Peyer's patch (tissue), 4 donors: ENCODE data around the gene ZFHX3. TPM values are rescaled to one million over a fixed set of nuclear protein-coding genes. Genes with fewer than 3 reads are reported as not detected.
A peak's percentile ranks its signal among the peaks of the same experiment; 100 is the strongest.

Experiments
- DNase-seq, 3 donors: peaks; one replicate each; pipeline ENCODE4 v3.0.0-alpha.2; 2017 to 2019
- H3K27ac ChIP-seq, 4 donors: fragments of 200-600 bp; sonication (generic); one replicate each; pipeline ENCODE4 v1.5.1; 2016 to 2019
- H3K27me3 ChIP-seq, 2 donors: fragments of 200-600 bp; sonication (generic); one replicate each; pipeline ENCODE4 v1.5.1; 2019
- H3K36me3 ChIP-seq, 3 donors: fragments of 200-600 bp; sonication (generic); one replicate each; pipeline ENCODE4 v1.5.1; 2016 to 2019
- H3K4me1 ChIP-seq, 4 donors: fragments of 200-600 bp; sonication (generic); one replicate each; pipeline ENCODE4 v1.5.1; 2016 to 2019
- H3K4me3 ChIP-seq, 4 donors: fragments of 200-600 bp; sonication (generic); 1 replicate in 3 of 4; 2 replicates in 1 of 4; pipeline ENCODE4 v1.5.1; 2016 to 2019; ENCODE audit warnings: mild to moderate bottlenecking in 1 of 4
- H3K9me3 ChIP-seq, 4 donors: fragments of 200-600 bp; sonication (generic); one replicate each; pipeline ENCODE4 v1.5.1; 2016 to 2019; ENCODE audit warnings: mild to moderate bottlenecking in 1 of 4
- POLR2A ChIP-seq, 2 donors: fragments of 450-650 bp; IDR thresholded peaks; one replicate each; pipeline ENCODE4 v1.5.1; 2017; ENCODE audit warnings: antibody characterized with exemption in 2 of 2, mild to moderate bottlenecking in 2 of 2, moderate library complexity in 2 of 2
- total RNA-seq, 4 donors: library from RNA; depleted of rRNA; stranded (reverse); fragments of >200 nt; gene quantifications; one replicate each; pipeline ENCODE4 v1.1.0, GENCODE V29; 2016
- TF ChIP-seq, protein P1 (sequence below), 6 experiments: fragments of 450-650 bp in 4 of 6; fragments of 200-600 bp in 2 of 6; sonication (generic) in 1 of 6; IDR thresholded peaks; one replicate each; pipeline ENCODE4 v1.5.1; 2017 to 2019; ENCODE audit warnings: antibody characterized with exemption in 6 of 6, mild to moderate bottlenecking in 3 of 6, moderate library complexity in 1 of 6

The ZFHX3 gene
- total RNA-seq, 4 donors from 2014 or later: 6.3 to 39.6 (median 14.6) TPM

- H3K27ac ChIP-seq: no peak overlapping the region
- no peak for TF ChIP-seq POLR2A (IDR thresholded peaks at IDR 0.05)
- TF ChIP-seq, protein P1, sequence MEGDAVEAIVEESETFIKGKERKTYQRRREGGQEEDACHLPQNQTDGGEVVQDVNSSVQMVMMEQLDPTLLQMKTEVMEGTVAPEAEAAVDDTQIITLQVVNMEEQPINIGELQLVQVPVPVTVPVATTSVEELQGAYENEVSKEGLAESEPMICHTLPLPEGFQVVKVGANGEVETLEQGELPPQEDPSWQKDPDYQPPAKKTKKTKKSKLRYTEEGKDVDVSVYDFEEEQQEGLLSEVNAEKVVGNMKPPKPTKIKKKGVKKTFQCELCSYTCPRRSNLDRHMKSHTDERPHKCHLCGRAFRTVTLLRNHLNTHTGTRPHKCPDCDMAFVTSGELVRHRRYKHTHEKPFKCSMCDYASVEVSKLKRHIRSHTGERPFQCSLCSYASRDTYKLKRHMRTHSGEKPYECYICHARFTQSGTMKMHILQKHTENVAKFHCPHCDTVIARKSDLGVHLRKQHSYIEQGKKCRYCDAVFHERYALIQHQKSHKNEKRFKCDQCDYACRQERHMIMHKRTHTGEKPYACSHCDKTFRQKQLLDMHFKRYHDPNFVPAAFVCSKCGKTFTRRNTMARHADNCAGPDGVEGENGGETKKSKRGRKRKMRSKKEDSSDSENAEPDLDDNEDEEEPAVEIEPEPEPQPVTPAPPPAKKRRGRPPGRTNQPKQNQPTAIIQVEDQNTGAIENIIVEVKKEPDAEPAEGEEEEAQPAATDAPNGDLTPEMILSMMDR (IDR thresholded peaks at IDR 0.05): no peak
- peak in 1 of 3 donors; percentile 23 for DNase-seq
- no peaks in the 10 kb centered on the region for H3K9me3 ChIP-seq
- H3K36me3 ChIP-seq: no peaks in the 10 kb centered on the region
- H3K4me3 ChIP-seq: no peak overlapping the region
- H3K4me1 ChIP-seq: peaks cover 0 to 19% (median 2%) of the 10 kb centered on the region in 4 donors
- H3K27me3 ChIP-seq: no peaks in the 10 kb centered on the region
Measured at GRCh38 chr16:73023320-73023719, 24.6 kb downstream of the ZFHX3 start.

DNA sequence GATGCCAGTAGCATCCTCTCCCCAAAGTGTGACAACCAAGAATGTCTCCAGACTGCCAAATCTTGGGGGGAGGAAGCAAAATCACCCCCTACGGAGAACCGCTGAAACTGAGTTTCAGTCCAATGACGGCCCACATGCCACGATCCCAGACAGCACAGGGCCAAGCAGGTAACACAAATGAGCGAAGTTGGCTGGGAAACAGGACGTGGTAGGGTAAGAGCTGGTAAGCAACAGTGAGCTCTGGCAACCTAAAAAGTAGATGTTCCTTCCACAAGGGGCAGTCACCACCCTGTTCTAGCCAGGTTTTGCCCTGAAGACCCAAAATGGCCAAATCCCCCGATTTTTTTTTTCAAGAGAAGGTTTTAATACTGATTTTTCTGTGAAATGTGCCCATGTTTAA, 25.4 kb downstream of the ZFHX3 start:
- Histone ChIP-seq H3K27me3 (no peaks in the 10 kb centered on the region), H3K4me3 (no peak overlapping the region), H3K9me3 (no peaks in the 10 kb centered on the region), H3K27ac (no peak overlapping the region), H3K4me1 (peaks cover 0 to 19% (median 2%) of the 10 kb centered on the region in 4 donors), H3K36me3 (no peaks in the 10 kb centered on the region)
- TF ChIP-seq POLR2A (IDR thresholded peaks at IDR 0.05): no peak
- TF ChIP-seq, protein P1 (IDR thresholded peaks at IDR 0.05): no peak
- no peak for DNase-seq

- no peak overlapping the region for H3K4me3 ChIP-seq
- H3K4me1 ChIP-seq: peaks cover 0 to 23% (median 2%) of the 10 kb centered on the region in 4 donors
- no peak overlapping the region for H3K27ac ChIP-seq
- TF ChIP-seq POLR2A (IDR thresholded peaks at IDR 0.05): no peak
- no peaks in the 10 kb centered on the region for H3K36me3 ChIP-seq
- H3K9me3 ChIP-seq: no peaks in the 10 kb centered on the region
- H3K27me3 ChIP-seq: no peaks in the 10 kb centered on the region
- peak in 1 of 3 donors; percentile 31 for DNase-seq
Measured at GRCh38 chr16:73021866-73022495, 25.9 kb downstream of the ZFHX3 start.

DNA sequence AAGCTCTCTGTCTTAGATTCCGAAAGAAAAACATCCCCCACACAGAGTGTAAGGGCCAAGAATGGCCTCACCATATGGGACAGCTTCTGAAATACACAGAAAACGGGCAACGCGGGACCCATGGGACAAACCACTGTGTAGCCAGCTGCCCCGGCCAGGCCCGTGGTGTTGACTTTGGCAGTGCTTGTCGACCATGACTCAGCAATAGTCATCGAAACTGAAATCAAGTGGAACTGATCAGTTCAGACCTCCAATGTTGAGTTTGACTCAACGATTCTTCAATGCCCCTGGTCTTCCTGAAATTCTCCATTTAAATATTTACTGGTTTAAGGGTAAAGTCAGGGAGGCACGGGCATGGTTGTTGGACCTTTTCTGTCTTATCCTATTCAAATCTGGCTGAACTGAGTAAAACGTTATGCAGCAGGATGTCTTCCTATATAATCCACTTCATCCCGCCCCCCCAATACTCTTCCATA, 27.5 kb downstream of the ZFHX3 start:
- Histone ChIP-seq H3K36me3 (no peaks in the 10 kb centered on the region), H3K9me3 (no peaks in the 10 kb centered on the region), H3K4me3 (no peak overlapping the region), H3K27ac (peak overlapping the region in 1 of 4 donors; percentile 22), H3K27me3 (no peaks in the 10 kb centered on the region), H3K4me1 (peaks cover 0 to 38% (median 6%) of the 10 kb centered on the region in 4 donors)
- TF ChIP-seq, protein P1 (IDR thresholded peaks at IDR 0.05): no peak
- no peak for TF ChIP-seq POLR2A (IDR thresholded peaks at IDR 0.05)
- DNase-seq: peak in 2 of 3 donors; percentile 67 to 79

DNA sequence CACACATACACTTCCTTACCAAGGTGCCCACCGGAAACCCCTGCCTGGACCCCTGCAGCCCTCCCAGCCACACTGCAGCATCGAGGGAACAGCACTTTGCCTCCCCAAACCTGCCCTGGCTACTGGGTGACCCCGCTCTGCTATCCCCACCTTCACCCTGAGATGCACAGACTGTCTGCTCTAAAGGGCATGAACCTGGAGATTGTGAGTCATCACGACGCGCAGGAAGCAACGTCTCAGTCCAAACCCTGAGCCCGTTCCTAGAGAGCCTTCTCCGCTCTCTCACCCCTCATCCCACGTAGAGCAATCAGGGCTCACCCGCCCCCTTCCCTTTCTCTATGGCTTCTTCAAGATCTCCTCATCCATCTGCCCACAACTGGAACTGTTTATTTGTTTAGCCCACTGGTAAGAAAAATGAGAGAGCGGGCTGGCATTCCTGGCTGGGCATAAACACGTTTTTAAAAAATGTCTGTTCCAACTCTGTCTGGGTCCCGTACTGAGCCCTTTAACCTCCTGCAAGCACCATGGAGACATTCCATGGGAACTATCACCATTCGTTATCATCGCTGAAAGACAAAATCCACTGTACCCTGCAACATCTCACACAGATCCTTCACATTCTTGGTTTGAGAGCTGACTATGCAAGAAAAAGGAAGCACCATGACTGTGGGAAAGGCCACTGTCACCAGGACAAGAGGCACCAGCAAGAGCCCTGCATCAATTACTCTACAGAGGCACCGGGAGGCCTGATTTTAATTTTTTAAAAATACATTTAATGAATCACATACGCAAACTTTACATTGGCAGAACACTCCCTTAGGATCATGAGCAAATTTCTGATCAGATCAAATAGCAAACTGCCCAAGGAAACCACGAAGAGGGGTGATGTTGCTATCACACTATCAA, 28.2 kb downstream of the ZFHX3 start:
- peak overlapping the region in 3 of 4 donors; percentile 5 to 22 (median 16) for H3K27ac ChIP-seq
- no peaks in the 10 kb centered on the region for H3K27me3 ChIP-seq
- H3K4me3 ChIP-seq: no peak overlapping the region
- DNase-seq: peak in 1 of 3 donors; percentile 47
- TF ChIP-seq, protein P1 (IDR thresholded peaks at IDR 0.05): no peak
- TF ChIP-seq POLR2A (IDR thresholded peaks at IDR 0.05): no peak
- H3K9me3 ChIP-seq: no peaks in the 10 kb centered on the region
- peaks cover 0 to 36% (median 6%) of the 10 kb centered on the region in 4 donors for H3K4me1 ChIP-seq
- H3K36me3 ChIP-seq: no peaks in the 10 kb centered on the region
